SJCRH30 (cell line): Measurements from ENCODE around the gene PACS1. TPM values are rescaled to one million over a fixed set of nuclear protein-coding genes. Genes with fewer than 3 reads are reported as not detected.

Experiments used
- DNase-seq, 2 experiments: peaks; one replicate each; pipeline ENCODE4 v3.0.0-alpha.2; 2015 to 2020
- H3K27ac ChIP-seq: fragments of 250-450 bp; sonication (Bioruptor Pico); 2 replicates; pipeline ENCODE4 v1.5.1; 2020; ENCODE audit warnings: mild to moderate bottlenecking, moderate library complexity
- H3K27me3 ChIP-seq: fragments of 250-450 bp; sonication (Bioruptor Pico); 2 replicates; pipeline ENCODE4 v1.5.1; 2020; ENCODE audit warnings: mild to moderate bottlenecking, moderate library complexity
- H3K36me3 ChIP-seq: fragments of 250-450 bp; sonication (Bioruptor Pico); 2 replicates; pipeline ENCODE4 v1.5.1; 2020; ENCODE audit warnings: mild to moderate bottlenecking, moderate library complexity
- H3K4me1 ChIP-seq: fragments of 250-450 bp; sonication (Bioruptor Pico); 2 replicates; pipeline ENCODE4 v1.5.1; 2020; ENCODE audit warnings: mild to moderate bottlenecking, moderate library complexity
- H3K4me3 ChIP-seq: fragments of 250-450 bp; sonication (Bioruptor Pico); 2 replicates; pipeline ENCODE4 v1.5.1; 2020; ENCODE audit warnings: mild to moderate bottlenecking, moderate library complexity
- H3K9me3 ChIP-seq: fragments of 250-450 bp; sonication (Bioruptor Pico); replicated peaks from 2 replicates; pipeline ENCODE4 v1.5.1; 2020; ENCODE audit warnings: mild to moderate bottlenecking, moderate library complexity
- total RNA-seq: library from RNA; depleted of rRNA; stranded (reverse); fragments of >200 nt; shearing (Covaris generic); gene quantifications from 2 replicates; pipeline ENCODE4 v1.2.3, GENCODE V29; 2014

Gene PACS1
- total RNA-seq, 1 experiment from 2014 or later: 11.8 TPM

GRCh38 chr11:66277471-66278362 lies 207.6 kb downstream of the PACS1 start, which contains the start of gene CNIH2:
Gene CNIH2 (plus strand): TSS chr11:66278175. CDS start chr11:66278457, 282 bp downstream.
- peaks cover 5% of the 10 kb centered on the region; the same call in 1 of the 2 replicates for H3K36me3 ChIP-seq
- no peaks in the 10 kb centered on the region for H3K27me3 ChIP-seq
- H3K9me3 ChIP-seq: no peaks in the 10 kb centered on the region
- peak within 1 kb of the TSS; percentile 45 for H3K4me3 ChIP-seq
- peaks cover 27% of the 10 kb centered on the region for H3K4me1 ChIP-seq
- no peak within 1 kb of the TSS for H3K27ac ChIP-seq
- peak in 1 of 2 experiments; percentile 50 for DNase-seq

GRCh38 chr11:66278363-66279091 lies 208.5 kb downstream of the PACS1 start:
- H3K36me3 ChIP-seq: peaks cover under 1% of the 10 kb centered on the region; the same call in 1 of the 2 replicates
- no peaks in the 10 kb centered on the region for H3K9me3 ChIP-seq
- no peaks in the 10 kb centered on the region for H3K27me3 ChIP-seq
- peaks cover 27% of the 10 kb centered on the region for H3K4me1 ChIP-seq
- DNase-seq: peak in 1 of 2 experiments; percentile 45
- H3K4me3 ChIP-seq: peak overlapping the region; percentile 45
- no peak overlapping the region for H3K27ac ChIP-seq

GRCh38 chr11:66279092-66279734 lies 209.1 kb downstream of the PACS1 start:
- Histone ChIP-seq H3K36me3 (no peaks in the 10 kb centered on the region), H3K4me1 (peaks cover 25% of the 10 kb centered on the region), H3K27ac (no peak overlapping the region), H3K4me3 (no peak overlapping the region), H3K9me3 (no peaks in the 10 kb centered on the region), H3K27me3 (no peaks in the 10 kb centered on the region)
- no peak for DNase-seq

GRCh38 chr11:66280428-66280827 lies 210.4 kb downstream of the PACS1 start:
- no peak overlapping the region for H3K4me3 ChIP-seq
- DNase-seq: no peak
- no peaks in the 10 kb centered on the region for H3K36me3 ChIP-seq
- peaks cover 17% of the 10 kb centered on the region for H3K4me1 ChIP-seq
- H3K9me3 ChIP-seq: no peaks in the 10 kb centered on the region
- no peak overlapping the region for H3K27ac ChIP-seq
- no peaks in the 10 kb centered on the region for H3K27me3 ChIP-seq

- Histone ChIP-seq H3K4me1 (peaks cover 11% of the 10 kb centered on the region), H3K9me3 (no peaks in the 10 kb centered on the region), H3K36me3 (no peaks in the 10 kb centered on the region), H3K4me3 (no peak overlapping the region), H3K27ac (no peak overlapping the region), H3K27me3 (no peaks in the 10 kb centered on the region)
- no peak for DNase-seq
Measured at GRCh38 chr11:66281001-66281400, 210.9 kb downstream of the PACS1 start.

GRCh38 chr11:66281776-66282467 lies 211.8 kb downstream of the PACS1 start:
- H3K4me1 ChIP-seq: peaks cover 11% of the 10 kb centered on the region
- no peak overlapping the region for H3K27ac ChIP-seq
- no peak for DNase-seq
- H3K4me3 ChIP-seq: no peak overlapping the region
- H3K36me3 ChIP-seq: no peaks in the 10 kb centered on the region
- H3K27me3 ChIP-seq: no peaks in the 10 kb centered on the region
- H3K9me3 ChIP-seq: no peaks in the 10 kb centered on the region

GRCh38 chr11:66282468-66283455 lies 212.7 kb downstream of the PACS1 start:
- Histone ChIP-seq H3K4me1 (peaks cover 8% of the 10 kb centered on the region), H3K27ac (no peak overlapping the region), H3K27me3 (no peaks in the 10 kb centered on the region), H3K9me3 (no peaks in the 10 kb centered on the region), H3K4me3 (no peak overlapping the region), H3K36me3 (no peaks in the 10 kb centered on the region)
- DNase-seq: peak; percentile 97 to 98

GRCh38 chr11:66283461-66284105 lies 213.5 kb downstream of the PACS1 start:
- H3K27ac ChIP-seq: no peak overlapping the region
- no peak overlapping the region for H3K4me3 ChIP-seq
- peaks cover 12% of the 10 kb centered on the region for H3K4me1 ChIP-seq
- H3K36me3 ChIP-seq: no peaks in the 10 kb centered on the region
- H3K9me3 ChIP-seq: no peaks in the 10 kb centered on the region
- DNase-seq: no peak
- H3K27me3 ChIP-seq: no peaks in the 10 kb centered on the region

- H3K27me3 ChIP-seq: no peaks in the 10 kb centered on the region
- no peak overlapping the region for H3K4me3 ChIP-seq
- H3K4me1 ChIP-seq: peaks cover 12% of the 10 kb centered on the region
- H3K9me3 ChIP-seq: no peaks in the 10 kb centered on the region
- no peak overlapping the region for H3K27ac ChIP-seq
- H3K36me3 ChIP-seq: no peaks in the 10 kb centered on the region
- no peak for DNase-seq
Measured at GRCh38 chr11:66284526-66285078, 214.5 kb downstream of the PACS1 start.

- Histone ChIP-seq H3K4me3 (no peak overlapping the region), H3K27me3 (no peaks in the 10 kb centered on the region), H3K9me3 (no peaks in the 10 kb centered on the region), H3K27ac (no peak overlapping the region), H3K36me3 (no peaks in the 10 kb centered on the region), H3K4me1 (peaks cover 8% of the 10 kb centered on the region)
- no peak for DNase-seq
Measured at GRCh38 chr11:66285250-66285947, 215.3 kb downstream of the PACS1 start.

GRCh38 chr11:66286699-66287098 lies 216.6 kb downstream of the PACS1 start:
- no peak for DNase-seq
- Histone ChIP-seq H3K36me3 (no peaks in the 10 kb centered on the region), H3K4me3 (no peak overlapping the region), H3K9me3 (no peaks in the 10 kb centered on the region), H3K27ac (no peak overlapping the region), H3K27me3 (no peaks in the 10 kb centered on the region), H3K4me1 (peaks cover 4% of the 10 kb centered on the region; the same call in 1 of the 2 replicates)

GRCh38 chr11:66287211-66287888 lies 217.3 kb downstream of the PACS1 start:
- H3K36me3 ChIP-seq: no peaks in the 10 kb centered on the region
- H3K4me1 ChIP-seq: peaks cover 4% of the 10 kb centered on the region; the same call in 1 of the 2 replicates
- H3K9me3 ChIP-seq: no peaks in the 10 kb centered on the region
- no peaks in the 10 kb centered on the region for H3K27me3 ChIP-seq
- H3K4me3 ChIP-seq: no peak overlapping the region
- DNase-seq: no peak
- no peak overlapping the region for H3K27ac ChIP-seq
